Stimulated activated CD4-positive, alpha-beta T cell treated with anti-CD3 and anti-CD28 coated beads, Interleukin-2, amount 100 ng/mL, for 24 hours (primary cell): ENCODE data around the gene BRIP1.
"Not testable (repeated sequence)": the region's sequence is repeated elsewhere in the genome, so short reads cannot be mapped to it uniquely, and the experiment has no call there.

ENCODE experiments used
- DNase-seq, 2 donors: peaks; one replicate each; pipeline ENCODE4 v3.0.0-alpha.2; 2020

BRIP1 gene

GRCh38 chr17:61723183-61723582, 140.1 kb downstream of the BRIP1 start:
- no peak for DNase-seq

DNA sequence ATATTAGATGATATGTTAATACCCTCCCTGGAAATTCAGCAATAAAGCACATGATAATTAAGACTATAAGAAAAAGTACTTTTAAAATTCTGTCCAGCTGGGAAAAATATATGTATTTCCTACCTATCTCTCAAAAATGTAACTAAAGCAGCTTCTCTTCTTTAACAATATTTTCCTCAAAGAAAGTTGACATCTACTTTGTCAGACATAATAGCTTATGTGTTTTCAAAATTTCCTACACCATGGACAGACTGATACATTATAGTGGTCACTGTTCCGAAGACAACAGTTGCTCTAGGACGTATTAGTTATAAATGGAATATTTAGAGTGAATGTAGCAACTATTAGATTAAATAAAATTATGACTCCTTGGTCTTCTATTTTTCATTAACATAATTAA, 140.9 kb downstream of the BRIP1 start:
- no peak for DNase-seq

GRCh38 chr17:61720016-61720795, 143.1 kb downstream of the BRIP1 start:
- DNase-seq = no peak

DNA sequence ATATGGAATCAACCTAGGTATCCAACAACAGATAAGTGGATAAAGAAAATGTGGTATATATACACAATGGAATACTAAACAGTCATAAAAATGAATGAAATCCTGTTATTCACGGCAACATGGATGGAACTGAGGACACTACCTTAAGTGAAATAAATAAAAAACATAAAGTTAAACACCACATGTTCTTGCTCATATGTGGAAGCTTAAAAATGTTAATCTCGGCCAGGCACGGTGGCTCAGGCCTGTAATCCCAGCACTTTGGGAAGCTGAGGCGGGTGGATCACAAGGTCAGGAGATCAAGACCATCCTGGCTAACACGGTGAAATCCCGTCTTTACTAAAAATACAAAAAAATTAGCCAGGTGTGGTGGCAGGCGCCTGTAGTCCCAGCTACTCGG, 144.1 kb downstream of the BRIP1 start:
- not testable (repeated sequence) for DNase-seq

DNA sequence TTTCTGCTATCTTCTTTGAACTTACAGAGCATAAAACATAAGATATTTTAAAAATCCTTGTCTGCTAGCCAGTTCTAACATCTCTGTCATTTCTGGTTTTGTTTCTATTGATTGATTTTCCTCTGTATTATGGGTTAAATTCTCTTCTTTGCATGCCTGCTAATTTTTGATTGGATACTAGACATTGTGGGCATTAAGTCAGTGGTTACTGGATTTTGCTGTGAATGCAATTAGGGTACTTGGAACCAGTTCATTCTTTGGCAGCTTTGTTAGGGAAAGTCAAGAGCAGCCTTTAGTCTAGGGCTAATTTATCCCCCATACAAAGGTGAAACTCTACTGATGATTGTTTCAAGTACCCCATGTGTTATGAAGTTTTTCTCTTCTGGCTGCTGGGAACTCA, 145.3 kb downstream of the BRIP1 start:
- DNase-seq = no peak

DNA sequence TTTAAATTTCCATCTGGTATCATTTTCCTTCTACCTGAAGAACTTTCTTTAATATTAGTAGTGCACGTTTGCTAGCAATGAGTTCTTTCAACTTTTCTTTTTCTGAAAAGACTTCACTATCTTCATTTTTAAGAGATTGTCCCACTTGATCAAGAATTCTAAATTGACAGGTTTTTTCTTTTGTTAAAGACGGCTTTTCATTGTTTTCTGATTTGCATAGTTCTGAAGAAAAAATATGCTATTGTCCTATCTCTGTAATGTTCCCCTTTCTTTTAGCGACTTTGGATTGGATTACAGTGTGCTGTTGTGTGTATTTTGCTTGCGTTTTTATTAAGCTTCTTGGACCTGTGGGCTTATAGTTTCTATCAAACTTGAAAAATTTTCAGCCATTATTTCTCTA, 146.0 kb downstream of the BRIP1 start:
- no peak for DNase-seq

DNA sequence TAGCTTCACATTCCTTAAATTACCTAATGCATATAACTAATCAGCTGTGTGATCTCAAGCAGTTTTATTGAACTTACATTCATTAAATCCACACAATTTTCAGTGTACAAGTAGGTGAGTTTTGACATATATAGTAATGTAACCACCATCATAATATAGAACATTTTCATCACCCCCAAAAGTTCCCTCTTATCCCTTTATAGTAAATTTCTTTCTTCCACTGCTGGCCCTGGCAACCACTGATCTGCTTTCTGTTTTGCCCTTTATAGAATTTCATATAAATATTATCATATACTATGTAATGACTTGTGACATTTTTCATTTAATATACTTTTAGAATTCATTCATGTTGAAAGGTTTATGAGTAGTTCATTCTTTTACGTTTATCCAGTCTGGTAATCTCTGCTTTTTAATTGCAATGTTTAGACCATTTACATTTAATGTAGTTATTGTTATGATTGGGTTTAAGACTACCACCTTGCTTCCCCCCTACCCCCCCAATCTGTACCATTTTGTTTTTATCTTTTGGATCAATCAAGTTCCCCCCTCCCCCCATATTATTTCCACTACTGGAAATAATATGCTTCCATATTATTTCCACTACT, 147.0 kb downstream of the BRIP1 start:
- DNase-seq = no peak

- DNase-seq = no peak
Measured at GRCh38 chr17:61715348-61715747, 148.0 kb downstream of the BRIP1 start.

GRCh38 chr17:61714300-61714699, 149.0 kb downstream of the BRIP1 start:
- DNase-seq = no peak

DNA sequence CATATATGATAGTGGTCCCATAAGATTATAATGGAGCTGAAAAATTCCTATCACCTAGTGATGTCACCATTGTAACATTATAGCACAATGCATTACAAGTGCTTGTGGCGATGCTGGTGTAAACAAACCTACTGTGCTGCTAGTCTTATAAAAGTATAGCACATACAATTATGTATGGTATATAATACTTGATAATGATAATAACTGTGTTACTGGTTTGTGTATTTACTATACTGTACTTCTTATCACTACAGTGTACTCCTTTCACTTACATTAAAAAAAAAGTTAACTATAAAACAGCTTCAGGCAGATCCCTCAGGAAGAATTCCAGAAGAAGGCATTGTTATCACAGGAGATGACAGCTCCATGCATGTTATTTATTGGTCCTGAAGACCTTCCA, 150.3 kb downstream of the BRIP1 start:
- DNase-seq = no peak

- no peak for DNase-seq
Measured at GRCh38 chr17:61710546-61710945, 152.8 kb downstream of the BRIP1 start.

GRCh38 chr17:61709567-61709966, 153.8 kb downstream of the BRIP1 start:
- DNase-seq = no peak

DNA sequence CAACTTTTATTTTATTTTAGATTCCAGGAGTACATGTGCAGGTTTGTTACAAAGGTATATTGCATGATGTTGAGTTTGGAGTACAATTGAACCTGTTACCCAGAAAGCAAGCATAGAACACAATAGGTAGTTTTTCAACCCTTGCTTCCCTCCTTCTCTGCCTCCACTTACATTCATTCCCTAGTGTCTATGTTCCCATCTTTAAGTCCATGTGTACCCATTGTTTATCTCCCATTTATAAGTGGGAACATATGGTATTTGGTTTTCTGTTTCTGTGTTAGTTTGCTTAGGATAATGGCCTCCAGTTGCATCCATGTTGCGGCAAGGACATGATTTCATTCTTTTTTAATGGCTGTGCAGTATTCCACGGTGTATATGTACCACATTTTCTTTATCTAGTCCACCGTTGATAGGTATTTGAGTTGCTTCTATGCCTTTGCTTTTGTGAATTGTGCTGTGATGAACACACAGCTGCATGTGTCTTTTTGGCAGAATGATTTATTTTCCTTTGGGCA, 158.3 kb downstream of the BRIP1 start:
- DNase-seq = no peak

DNA sequence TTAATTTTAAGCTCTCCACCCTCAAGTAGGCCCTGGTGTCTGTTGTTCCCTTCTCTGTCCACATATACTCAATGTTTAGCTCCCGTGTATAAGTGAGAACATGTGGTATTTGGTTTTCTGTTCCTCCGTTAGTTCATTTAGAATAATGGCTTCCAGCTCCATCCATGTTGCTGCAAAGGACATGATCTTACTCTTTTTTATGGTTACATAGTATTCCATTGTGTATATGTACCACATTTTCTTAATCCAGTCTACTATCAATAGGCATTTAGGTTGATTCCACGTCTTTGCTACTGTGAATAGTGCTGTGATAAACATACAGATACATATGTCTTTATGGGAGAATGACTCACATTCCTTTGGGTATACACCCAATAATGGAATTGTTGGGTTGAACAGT, 160.9 kb downstream of the BRIP1 start:
- DNase-seq = no peak

- DNase-seq = no peak
Measured at GRCh38 chr17:61701978-61702377, 161.3 kb downstream of the BRIP1 start.

DNA sequence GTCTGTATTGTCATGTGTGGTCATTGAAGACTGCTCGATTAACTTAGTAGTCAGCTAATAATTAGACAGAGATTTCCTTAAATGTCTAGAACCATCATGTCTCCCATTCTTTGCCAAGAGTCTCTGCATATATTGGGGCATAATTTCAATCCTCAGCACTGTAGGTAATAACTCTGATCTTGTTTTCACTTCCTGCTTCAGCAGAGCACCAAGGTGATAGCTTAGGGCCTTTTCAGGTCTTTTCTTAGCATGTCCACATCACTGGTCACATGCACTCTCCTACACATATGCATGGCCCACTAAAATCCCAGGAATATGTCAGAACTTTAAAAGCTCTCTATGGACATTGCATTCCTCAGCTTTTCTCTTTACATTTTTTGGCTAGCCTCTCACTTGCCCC, 162.0 kb downstream of the BRIP1 start:
- DNase-seq = no peak

GRCh38 chr17:61700252-61700651, 163.1 kb downstream of the BRIP1 start:
- no peak for DNase-seq

GRCh38 chr17:61699694-61700093, 163.6 kb downstream of the BRIP1 start:
- no peak for DNase-seq

DNA sequence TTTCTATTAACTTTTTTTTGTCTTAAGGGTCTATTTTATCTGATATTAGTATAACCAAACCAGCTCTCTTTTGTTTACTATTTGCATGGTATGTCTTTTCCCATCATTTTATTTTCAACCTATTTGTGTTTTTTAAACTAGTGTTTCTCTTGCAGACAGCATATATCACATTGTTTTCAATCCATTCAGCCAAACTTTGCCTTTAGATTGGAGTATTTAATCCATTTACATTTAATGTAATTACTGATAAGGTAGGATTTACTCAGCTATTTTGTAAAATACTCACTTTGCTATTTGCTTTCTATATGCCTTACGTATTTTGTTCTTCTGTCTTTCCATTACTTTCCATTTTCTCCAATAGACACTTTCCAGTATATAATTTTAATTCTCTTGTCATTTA, 164.3 kb downstream of the BRIP1 start:
- no peak for DNase-seq

DNA sequence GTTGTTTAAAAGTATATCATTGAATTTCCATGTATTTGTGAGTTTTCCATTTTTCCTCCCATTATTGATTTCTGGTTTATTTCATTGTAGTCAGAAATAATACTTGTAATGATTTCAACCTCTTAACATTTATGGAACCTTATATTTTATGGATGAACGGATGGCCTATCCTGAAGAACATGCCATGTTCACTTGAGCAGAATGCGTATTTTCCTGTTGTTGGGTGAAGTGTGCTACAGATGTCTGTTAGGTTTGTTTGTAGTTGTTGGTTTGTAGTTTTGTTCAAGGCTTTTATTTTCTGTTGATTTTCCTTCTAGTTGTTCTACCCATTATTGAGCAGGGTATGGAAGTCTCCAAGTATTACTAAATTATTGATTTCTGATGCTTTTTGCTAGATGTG, 165.1 kb downstream of the BRIP1 start:
- DNase-seq = no peak

DNA sequence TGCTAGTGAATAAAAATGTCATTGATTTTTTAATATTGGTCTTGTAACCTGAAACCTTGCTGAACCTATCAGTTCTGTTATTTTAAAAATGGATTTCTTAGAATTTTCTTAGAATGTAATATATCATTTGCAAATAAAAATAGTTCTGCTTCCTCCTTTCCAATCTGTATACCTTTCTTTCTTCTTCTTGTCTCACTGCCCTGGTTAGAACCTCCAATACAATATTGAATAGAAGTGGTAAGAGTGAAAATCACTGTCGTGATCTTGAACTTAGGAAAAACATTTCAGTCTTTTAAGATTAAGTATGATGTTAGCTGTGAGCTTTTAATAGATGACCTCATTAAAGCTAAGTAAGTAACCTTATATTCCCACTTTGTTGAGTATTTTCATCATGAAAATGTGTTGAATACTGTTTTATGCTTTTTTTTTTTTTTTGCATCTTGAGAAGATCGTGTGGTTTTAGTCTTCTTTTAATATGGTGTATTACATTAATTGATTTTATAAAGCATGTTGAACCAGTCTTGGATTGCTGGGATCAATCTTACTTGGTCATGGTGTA, 167.5 kb downstream of the BRIP1 start:
- no peak for DNase-seq

- no peak for DNase-seq
Measured at GRCh38 chr17:61694095-61694494, 169.2 kb downstream of the BRIP1 start.

DNA sequence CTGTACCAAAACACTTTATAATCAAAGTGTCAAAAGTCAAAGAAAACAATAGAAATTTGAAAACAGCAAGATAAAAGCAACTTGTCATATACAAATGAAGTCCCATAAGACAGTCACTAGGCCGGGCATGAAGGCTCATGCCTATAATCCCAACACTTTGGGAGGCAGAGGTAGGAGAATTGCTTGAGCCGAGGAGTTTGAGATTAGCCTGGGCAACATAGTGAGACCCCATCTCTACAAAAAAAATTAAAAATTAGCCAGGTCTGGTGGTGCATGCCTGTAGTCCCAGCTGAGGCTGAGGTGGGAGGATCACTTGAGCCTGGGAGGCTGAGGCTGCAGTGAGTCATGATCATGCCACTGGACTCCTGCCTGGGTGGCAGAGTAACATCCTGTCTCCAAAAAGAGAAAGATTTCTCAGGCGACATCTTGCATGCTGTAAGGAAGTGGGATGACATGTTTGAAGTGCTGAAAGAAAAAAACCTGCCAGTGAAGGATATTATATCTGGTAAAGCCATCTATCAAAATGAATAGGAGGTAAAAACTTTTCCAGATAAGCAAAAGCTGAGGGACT, 173.6 kb downstream of the BRIP1 start:
- DNase-seq = no peak

DNA sequence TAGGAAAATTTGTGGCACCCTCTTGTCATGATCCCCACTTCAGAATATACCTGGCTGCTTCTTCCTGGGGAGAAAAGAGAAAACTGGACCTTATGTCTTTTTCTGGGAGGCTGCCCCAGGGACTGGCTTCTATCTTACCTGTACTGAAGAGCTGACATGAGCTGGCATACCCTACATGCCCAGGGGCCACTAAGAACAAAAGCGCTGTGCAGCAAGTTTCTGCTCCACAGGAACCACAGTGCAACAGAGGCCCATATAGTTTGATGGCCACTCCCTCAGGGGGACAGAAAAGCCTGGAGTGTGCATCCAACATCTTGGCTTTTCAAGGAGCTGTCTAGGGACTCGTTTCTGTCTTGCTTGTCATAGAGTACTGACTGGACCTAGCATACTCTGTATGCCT, 175.6 kb downstream of the BRIP1 start:
- DNase-seq = no peak
